ENCODE results near the gene HOXC13.

GRCh38 chr12:53930591-53931255 is 7.9 kb upstream of the HOXC13 start:
- no peak for TF ChIP-seq POLR2AphosphoS5 (IDR thresholded peaks at IDR 0.05; ENCODE audit: low read depth, low read length)
- TF ChIP-seq, protein P1, sequence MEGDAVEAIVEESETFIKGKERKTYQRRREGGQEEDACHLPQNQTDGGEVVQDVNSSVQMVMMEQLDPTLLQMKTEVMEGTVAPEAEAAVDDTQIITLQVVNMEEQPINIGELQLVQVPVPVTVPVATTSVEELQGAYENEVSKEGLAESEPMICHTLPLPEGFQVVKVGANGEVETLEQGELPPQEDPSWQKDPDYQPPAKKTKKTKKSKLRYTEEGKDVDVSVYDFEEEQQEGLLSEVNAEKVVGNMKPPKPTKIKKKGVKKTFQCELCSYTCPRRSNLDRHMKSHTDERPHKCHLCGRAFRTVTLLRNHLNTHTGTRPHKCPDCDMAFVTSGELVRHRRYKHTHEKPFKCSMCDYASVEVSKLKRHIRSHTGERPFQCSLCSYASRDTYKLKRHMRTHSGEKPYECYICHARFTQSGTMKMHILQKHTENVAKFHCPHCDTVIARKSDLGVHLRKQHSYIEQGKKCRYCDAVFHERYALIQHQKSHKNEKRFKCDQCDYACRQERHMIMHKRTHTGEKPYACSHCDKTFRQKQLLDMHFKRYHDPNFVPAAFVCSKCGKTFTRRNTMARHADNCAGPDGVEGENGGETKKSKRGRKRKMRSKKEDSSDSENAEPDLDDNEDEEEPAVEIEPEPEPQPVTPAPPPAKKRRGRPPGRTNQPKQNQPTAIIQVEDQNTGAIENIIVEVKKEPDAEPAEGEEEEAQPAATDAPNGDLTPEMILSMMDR (IDR thresholded peaks at IDR 0.05), result no peak
- TF ChIP-seq REST (IDR thresholded peaks at IDR 0.05; ENCODE audit: insufficient read depth in 1 of 2, low read depth in 2 of 2, low read length in 1 of 2), result no peak

Measured in Panc1 (cell line).